ENCODE measurements around the gene HPS6. TPM values are rescaled to one million over a fixed set of nuclear protein-coding genes. Genes with fewer than 3 reads are reported as not detected.
A peak's percentile ranks its signal among the peaks of the same experiment; 100 is the strongest.

The HPS6 gene
- total RNA-seq, 1 experiment from 2014 or later = 21.6 TPM

GRCh38 chr10:102066399-102067088 lies 1.4 kb downstream of the HPS6 start:
- in situ Hi-C loops (cut with HindIII; ENCODE audit: low pct_unique_long_range_greater_than_20kb, low sequenced_read_pairs) = no loop called here
- no peak for DNase-seq (ENCODE audit: low read depth, low spot score)

GRCh38 chr10:102067091-102067916 lies 2.2 kb downstream of the HPS6 start:
- DNase-seq (ENCODE audit: low read depth, low spot score) = no peak
- in situ Hi-C loops (cut with HindIII; ENCODE audit: low pct_unique_long_range_greater_than_20kb, low sequenced_read_pairs) = no loop called here

GRCh38 chr10:102068216-102068615 lies 3.1 kb downstream of the HPS6 start:
- in situ Hi-C loops (cut with HindIII; ENCODE audit: low pct_unique_long_range_greater_than_20kb, low sequenced_read_pairs) = no loop called here
- DNase-seq (ENCODE audit: low read depth, low spot score) = no peak

GRCh38 chr10:102069071-102069470 lies 3.9 kb downstream of the HPS6 start:
- in situ Hi-C loops (cut with HindIII; ENCODE audit: low pct_unique_long_range_greater_than_20kb, low sequenced_read_pairs) = no loop called here
- DNase-seq (ENCODE audit: low read depth, low spot score) = no peak

GRCh38 chr10:102072673-102073527 lies 7.8 kb downstream of the HPS6 start:
- peak; percentile 82 for DNase-seq (ENCODE audit: low read depth, low spot score)
- in situ Hi-C loops (cut with HindIII; ENCODE audit: low pct_unique_long_range_greater_than_20kb, low sequenced_read_pairs) = no loop called here

GRCh38 chr10:102083541-102083940 lies 18.4 kb downstream of the HPS6 start:
- in situ Hi-C loops (cut with HindIII; ENCODE audit: low pct_unique_long_range_greater_than_20kb, low sequenced_read_pairs) = no loop called here
- DNase-seq (ENCODE audit: low read depth, low spot score) = no peak

- DNase-seq (ENCODE audit: low read depth, low spot score) = peak; percentile 37
- in situ Hi-C loops (cut with HindIII; ENCODE audit: low pct_unique_long_range_greater_than_20kb, low sequenced_read_pairs) = no loop called here
Measured at GRCh38 chr10:102085336-102085735, 20.2 kb downstream of the HPS6 start.

GRCh38 chr10:102086196-102086595 lies 21.0 kb downstream of the HPS6 start:
- no peak for DNase-seq (ENCODE audit: low read depth, low spot score)
- in situ Hi-C loops (cut with HindIII; ENCODE audit: low pct_unique_long_range_greater_than_20kb, low sequenced_read_pairs) = no loop called here

- in situ Hi-C loops (cut with HindIII; ENCODE audit: low pct_unique_long_range_greater_than_20kb, low sequenced_read_pairs) = no loop called here
Measured at GRCh38 chr10:102090772-102091171, 25.6 kb downstream of the HPS6 start.

GRCh38 chr10:102096449-102096848 lies 31.3 kb downstream of the HPS6 start:
- DNase-seq (ENCODE audit: low read depth, low spot score) = no peak
- in situ Hi-C loops (cut with HindIII; ENCODE audit: low pct_unique_long_range_greater_than_20kb, low sequenced_read_pairs) = no loop called here

More at GRCh38 chr10:102090772-102091171, 25.6 kb downstream of the HPS6 start:
- no peak for DNase-seq (ENCODE audit: low read depth, low spot score)

- in situ Hi-C loops (cut with HindIII; ENCODE audit: low pct_unique_long_range_greater_than_20kb, low sequenced_read_pairs) = no loop called here
- DNase-seq (ENCODE audit: low read depth, low spot score) = no peak
Measured at GRCh38 chr10:102101152-102101551, 36.0 kb downstream of the HPS6 start.

GRCh38 chr10:102102421-102102820 lies 37.3 kb downstream of the HPS6 start:
- in situ Hi-C loops (cut with HindIII; ENCODE audit: low pct_unique_long_range_greater_than_20kb, low sequenced_read_pairs) = no loop called here
- no peak for DNase-seq (ENCODE audit: low read depth, low spot score)

- no peak for DNase-seq (ENCODE audit: low read depth, low spot score)
- in situ Hi-C loops (cut with HindIII; ENCODE audit: low pct_unique_long_range_greater_than_20kb, low sequenced_read_pairs) = no loop called here
Measured at GRCh38 chr10:102106998-102107397, 41.8 kb downstream of the HPS6 start.

GRCh38 chr10:102109166-102110116 lies 44.3 kb downstream of the HPS6 start:
- DNase-seq (ENCODE audit: low read depth, low spot score) = no peak
- in situ Hi-C loops (cut with HindIII; ENCODE audit: low pct_unique_long_range_greater_than_20kb, low sequenced_read_pairs) = no loop called here

GRCh38 chr10:102111276-102111675 lies 46.1 kb downstream of the HPS6 start:
- no peak for DNase-seq (ENCODE audit: low read depth, low spot score)
- in situ Hi-C loops (cut with HindIII; ENCODE audit: low pct_unique_long_range_greater_than_20kb, low sequenced_read_pairs) = no loop called here

- DNase-seq (ENCODE audit: low read depth, low spot score) = peak; percentile 38
- in situ Hi-C loops (cut with HindIII; ENCODE audit: low pct_unique_long_range_greater_than_20kb, low sequenced_read_pairs) = no loop called here
Measured at GRCh38 chr10:102112210-102112817, 47.2 kb downstream of the HPS6 start.
